Smooth muscle cell (in vitro differentiated cells): Measurements from ENCODE around the gene KCNG2. TPM values are rescaled to one million over a fixed set of nuclear protein-coding genes. Genes with fewer than 3 reads are reported as not detected.

ENCODE experiments used
- DNase-seq: peaks from one replicate; lab custom pipeline; 2025; ENCODE audit not compliant: unreplicated experiment; lab: John Stamatoyannopoulos, UW
- H2AFZ ChIP-seq: fragments of 200-600 bp; sonication (generic); 2 replicates; pipeline ENCODE4 v1.6.0; 2016; ENCODE audit warnings: antibody characterized with exemption, low read depth, mild to moderate bottlenecking
- H3F3A ChIP-seq: fragments of 200-600 bp; sonication (generic); 2 replicates; pipeline ENCODE4 v1.6.0; 2017; ENCODE audit warnings: antibody characterized with exemption, low read depth
- H3K27ac ChIP-seq: fragments of 200-600 bp; sonication (generic); 2 replicates; pipeline ENCODE4 v1.5.1; 2016; ENCODE audit warnings: low read depth, mild to moderate bottlenecking
- H3K27me3 ChIP-seq: fragments of 200-600 bp; sonication (generic); 2 replicates; pipeline ENCODE4 v1.6.1; 2016; ENCODE audit warnings: low read depth, mild to moderate bottlenecking
- H3K36me3 ChIP-seq: fragments of 200-600 bp; sonication (generic); 2 replicates; pipeline ENCODE4 v1.5.1; 2016; ENCODE audit warnings: low read depth
- H3K4me1 ChIP-seq: fragments of 200-600 bp; sonication (generic); 2 replicates; pipeline ENCODE4 v1.5.1; 2016; ENCODE audit warnings: low read depth
- H3K4me2 ChIP-seq: fragments of 200-600 bp; sonication (generic); 2 replicates; pipeline ENCODE4 v1.6.0; 2016; ENCODE audit warnings: mild to moderate bottlenecking
- H3K4me3 ChIP-seq: fragments of 200-600 bp; sonication (generic); 2 replicates; pipeline ENCODE4 v1.5.1; 2016; ENCODE audit warnings: mild to moderate bottlenecking
- H3K79me2 ChIP-seq: fragments of 200-600 bp; sonication (generic); 2 replicates; pipeline ENCODE4 v1.6.0; 2016; ENCODE audit warnings: low read depth, mild to moderate bottlenecking
- H3K9ac ChIP-seq: fragments of 200-600 bp; sonication (generic); 2 replicates; pipeline ENCODE4 v1.6.0; 2016; ENCODE audit warnings: low read depth
- H3K9me3 ChIP-seq: fragments of 200-600 bp; sonication (generic); replicated peaks from 2 replicates; pipeline ENCODE4 v1.5.1; 2016; ENCODE audit warnings: low read depth
- H4K20me1 ChIP-seq: fragments of 200-600 bp; sonication (generic); 2 replicates; pipeline ENCODE4 v1.6.0; 2016; ENCODE audit warnings: low read depth
- WGBS: methylation state at CpG from one replicate; pipeline ENCODE4 v1.1.7; 2016; ENCODE audit warnings: low lambda C conversion rate; 5-methylcytosine and 5-hydroxymethylcytosine counted together
- polyA plus RNA-seq: library from polyadenylated mRNA; unstranded; fragments of >200 nt; fragmentation: Nextera tagmentation; extraction: Ambion mirVana; gene quantifications from 2 replicates; pipeline ENCODE4 v1.2.1, GENCODE V29; 2016
- total RNA-seq: library from RNA; depleted of rRNA; stranded (reverse); fragments of >200 nt; gene quantifications from 2 replicates; pipeline ENCODE4 v1.2.3, GENCODE V29; 2014
- TF ChIP-seq, protein P1 (sequence below): fragments of 200-600 bp; sonication (generic); IDR thresholded peaks from 2 replicates; pipeline ENCODE4 v1.5.1; 2017; ENCODE audit warnings: borderline replicate concordance, mild to moderate bottlenecking, antibody characterized with exemption; ENCODE audit not compliant: insufficient read depth, poor library complexity, severe bottlenecking

The KCNG2 gene
- total and polyA plus RNA-seq, 2 experiments from 2014 or later = 0.17 TPM; not detected in 1

DNA sequence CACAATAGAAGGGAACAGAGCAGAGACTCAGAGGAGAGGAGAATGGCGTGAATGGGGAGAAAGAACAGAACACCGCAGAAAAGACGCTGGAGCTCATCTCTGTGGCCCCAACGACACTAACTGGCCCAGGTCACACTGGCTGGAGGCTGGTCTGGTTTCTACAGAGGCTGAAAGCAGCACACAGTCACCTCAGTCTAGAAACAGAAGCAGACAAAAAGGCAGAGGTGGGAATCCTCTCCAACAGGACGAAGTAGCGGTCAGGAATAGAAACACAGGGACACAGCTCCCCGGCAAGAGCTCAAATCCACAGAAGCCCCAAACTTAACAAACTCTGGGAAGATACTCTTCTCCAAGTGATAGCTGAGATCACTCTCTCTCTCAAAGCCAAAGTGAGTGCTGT is 144.5 kb downstream of the KCNG2 start:
- 97% methylated on average over 7 of the region's 7 CpGs for WGBS
- Histone ChIP-seq H3K9me3 (no peaks in the 10 kb centered on the region), H3K27ac (no peak overlapping the region), H3K4me3 (no peak overlapping the region), H3F3A (no peaks in the 10 kb centered on the region), H3K79me2 (peaks cover 70% of the 10 kb centered on the region), H3K9ac (no peak overlapping the region), H3K27me3 (no peaks in the 10 kb centered on the region), H4K20me1 (peaks cover 100% of the 10 kb centered on the region), H3K4me2 (no peak overlapping the region), H2AFZ (no peak overlapping the region), H3K4me1 (no peaks in the 10 kb centered on the region), H3K36me3 (no peaks in the 10 kb centered on the region)
- DNase-seq = no peak
- TF ChIP-seq, protein P1, sequence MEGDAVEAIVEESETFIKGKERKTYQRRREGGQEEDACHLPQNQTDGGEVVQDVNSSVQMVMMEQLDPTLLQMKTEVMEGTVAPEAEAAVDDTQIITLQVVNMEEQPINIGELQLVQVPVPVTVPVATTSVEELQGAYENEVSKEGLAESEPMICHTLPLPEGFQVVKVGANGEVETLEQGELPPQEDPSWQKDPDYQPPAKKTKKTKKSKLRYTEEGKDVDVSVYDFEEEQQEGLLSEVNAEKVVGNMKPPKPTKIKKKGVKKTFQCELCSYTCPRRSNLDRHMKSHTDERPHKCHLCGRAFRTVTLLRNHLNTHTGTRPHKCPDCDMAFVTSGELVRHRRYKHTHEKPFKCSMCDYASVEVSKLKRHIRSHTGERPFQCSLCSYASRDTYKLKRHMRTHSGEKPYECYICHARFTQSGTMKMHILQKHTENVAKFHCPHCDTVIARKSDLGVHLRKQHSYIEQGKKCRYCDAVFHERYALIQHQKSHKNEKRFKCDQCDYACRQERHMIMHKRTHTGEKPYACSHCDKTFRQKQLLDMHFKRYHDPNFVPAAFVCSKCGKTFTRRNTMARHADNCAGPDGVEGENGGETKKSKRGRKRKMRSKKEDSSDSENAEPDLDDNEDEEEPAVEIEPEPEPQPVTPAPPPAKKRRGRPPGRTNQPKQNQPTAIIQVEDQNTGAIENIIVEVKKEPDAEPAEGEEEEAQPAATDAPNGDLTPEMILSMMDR = no peak

DNA sequence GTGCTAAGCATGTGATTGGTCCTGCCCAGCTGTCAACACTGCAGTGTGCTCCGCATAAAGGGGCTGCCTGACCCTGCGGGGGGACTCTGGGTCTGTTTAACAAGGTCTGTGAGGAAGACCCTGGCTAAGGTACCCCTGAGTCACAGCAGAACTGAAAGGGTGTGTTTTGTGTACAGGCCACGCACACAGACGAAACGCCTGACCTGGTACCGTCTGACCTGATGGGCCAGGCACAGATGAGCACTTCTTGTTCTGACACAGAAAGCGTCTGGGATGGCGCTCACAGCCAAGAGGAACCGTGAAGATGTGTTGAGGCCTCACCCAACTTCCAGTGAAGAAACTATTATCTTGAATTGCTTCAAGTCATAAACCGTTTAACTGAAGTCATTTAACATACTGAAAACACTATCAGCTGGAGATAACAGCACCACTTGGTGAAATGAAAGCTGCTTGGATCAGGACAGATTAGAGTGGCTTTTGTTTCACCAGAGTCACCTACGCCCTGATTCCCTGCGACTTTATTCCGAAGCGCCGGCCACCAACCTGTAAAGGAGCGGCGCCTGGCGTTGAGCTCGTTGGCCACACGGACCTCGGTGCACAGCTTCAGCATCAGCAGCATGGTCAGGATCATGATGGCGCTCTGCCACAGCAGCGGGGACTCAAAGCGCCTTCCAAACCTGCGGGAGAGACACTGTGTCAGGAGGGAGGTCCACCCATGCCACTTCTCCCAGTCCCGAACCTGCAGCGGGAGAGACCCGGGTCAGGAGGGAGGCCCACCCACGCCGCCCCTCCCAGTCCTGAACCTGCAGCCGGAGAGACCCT is 145.3 kb downstream of the KCNG2 start:
- H3K27ac ChIP-seq = no peak overlapping the region
- no peak overlapping the region for H3K9ac ChIP-seq
- no peaks in the 10 kb centered on the region for H3K4me1 ChIP-seq
- TF ChIP-seq, protein P1 = no peak
- H3F3A ChIP-seq = no peaks in the 10 kb centered on the region
- no peaks in the 10 kb centered on the region for H3K27me3 ChIP-seq
- no peak for DNase-seq
- no peak overlapping the region for H3K4me3 ChIP-seq
- WGBS = 90% methylated on average over 31 of the region's 31 CpGs
- no peaks in the 10 kb centered on the region for H3K9me3 ChIP-seq
- no peak overlapping the region for H2AFZ ChIP-seq
- peaks cover 68% of the 10 kb centered on the region for H3K79me2 ChIP-seq
- no peaks in the 10 kb centered on the region for H3K36me3 ChIP-seq
- H4K20me1 ChIP-seq = peaks cover 99% of the 10 kb centered on the region
- H3K4me2 ChIP-seq = no peak overlapping the region

DNA sequence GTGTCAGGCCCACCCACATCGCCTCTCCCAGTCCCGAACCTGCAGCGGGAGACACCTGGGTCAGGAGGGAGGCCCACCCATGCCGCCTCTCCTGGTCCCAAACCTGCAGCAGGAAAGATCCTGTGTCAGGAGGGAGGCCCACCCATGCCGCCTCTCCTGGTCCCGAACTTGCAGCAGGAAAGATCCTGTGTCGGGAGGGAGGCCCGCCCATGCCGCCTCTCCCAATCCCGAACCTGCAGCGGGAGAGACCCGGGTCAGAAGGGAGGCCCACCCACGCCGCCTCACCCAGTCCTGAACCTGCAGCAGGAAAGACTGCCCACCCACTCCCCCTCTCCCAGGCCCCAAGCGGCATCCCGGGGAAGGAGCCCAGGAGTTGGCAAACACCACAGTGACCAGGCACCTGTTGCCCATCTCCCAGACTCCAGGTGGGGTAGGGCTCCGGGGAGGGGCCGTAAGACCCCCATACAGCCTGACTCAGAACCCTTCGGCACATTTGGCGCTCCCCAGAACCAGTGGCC is 145.9 kb downstream of the KCNG2 start:
- H3F3A ChIP-seq = no peaks in the 10 kb centered on the region
- no peak for DNase-seq
- no peak overlapping the region for H3K27ac ChIP-seq
- no peak overlapping the region for H3K4me3 ChIP-seq
- peaks cover 68% of the 10 kb centered on the region for H3K79me2 ChIP-seq
- H3K36me3 ChIP-seq = no peaks in the 10 kb centered on the region
- H3K9me3 ChIP-seq = no peaks in the 10 kb centered on the region
- no peak overlapping the region for H2AFZ ChIP-seq
- no peaks in the 10 kb centered on the region for H3K27me3 ChIP-seq
- 97% methylated on average over 18 of the region's 20 CpGs for WGBS
- H4K20me1 ChIP-seq = peaks cover 99% of the 10 kb centered on the region
- H3K4me1 ChIP-seq = no peaks in the 10 kb centered on the region
- no peak overlapping the region for H3K9ac ChIP-seq
- no peak overlapping the region for H3K4me2 ChIP-seq
- TF ChIP-seq, protein P1 = no peak
